SKM-1 (cell line): ENCODE results near the gene RCOR1.

Experiments used
- DNase-seq: peaks from one replicate; lab custom pipeline; 2025; ENCODE audit not compliant: unreplicated experiment; lab: John Stamatoyannopoulos, UW

RCOR1 gene

DNA sequence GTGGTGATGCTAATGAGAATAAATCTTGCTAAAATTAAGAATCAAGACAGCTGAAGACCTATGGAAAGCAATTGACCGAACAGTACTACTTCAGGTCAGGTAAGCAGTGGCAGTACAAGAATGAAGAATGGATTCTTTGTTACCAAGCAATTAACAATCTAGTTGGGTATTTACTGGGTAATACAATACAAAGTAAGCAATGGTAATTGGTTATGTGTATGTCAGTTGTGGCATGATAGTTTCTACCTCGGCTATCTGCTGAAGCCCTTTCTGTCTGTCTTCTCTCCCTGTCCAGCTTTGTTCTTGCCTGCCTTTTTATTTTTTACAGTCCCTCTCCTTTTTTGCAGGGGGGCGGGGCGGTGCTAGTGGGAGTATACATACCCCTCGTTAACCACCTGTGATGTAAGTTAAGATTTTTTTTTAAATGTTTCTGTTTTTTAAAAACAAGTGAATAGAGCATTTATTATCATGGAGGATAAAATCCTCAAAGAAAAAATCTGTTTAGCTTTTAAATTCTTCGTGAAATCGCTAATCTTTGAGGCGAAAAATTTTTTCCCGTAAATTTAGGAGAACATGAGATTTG, 75.9 kb downstream of the RCOR1 start:
- no peak for DNase-seq

DNA sequence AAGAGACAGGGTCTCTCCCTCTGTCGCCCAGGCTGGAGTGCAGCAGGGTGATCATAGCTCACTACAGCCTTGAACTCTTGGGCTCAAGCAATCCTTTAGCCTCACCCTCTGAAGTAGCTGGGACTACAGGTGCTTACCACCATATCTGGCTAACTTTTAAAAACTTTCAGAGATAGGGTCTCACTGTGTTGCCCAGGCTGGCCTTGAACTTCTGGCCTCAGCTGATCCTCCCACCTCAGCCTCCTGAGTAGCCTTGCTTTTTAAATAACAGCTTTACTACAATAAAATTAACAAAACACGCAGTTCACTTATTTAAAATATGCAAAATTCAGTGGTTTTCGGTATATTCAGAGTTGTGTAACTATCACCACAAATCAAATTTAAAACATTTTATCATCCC, 79.0 kb downstream of the RCOR1 start:
- no peak for DNase-seq

DNA sequence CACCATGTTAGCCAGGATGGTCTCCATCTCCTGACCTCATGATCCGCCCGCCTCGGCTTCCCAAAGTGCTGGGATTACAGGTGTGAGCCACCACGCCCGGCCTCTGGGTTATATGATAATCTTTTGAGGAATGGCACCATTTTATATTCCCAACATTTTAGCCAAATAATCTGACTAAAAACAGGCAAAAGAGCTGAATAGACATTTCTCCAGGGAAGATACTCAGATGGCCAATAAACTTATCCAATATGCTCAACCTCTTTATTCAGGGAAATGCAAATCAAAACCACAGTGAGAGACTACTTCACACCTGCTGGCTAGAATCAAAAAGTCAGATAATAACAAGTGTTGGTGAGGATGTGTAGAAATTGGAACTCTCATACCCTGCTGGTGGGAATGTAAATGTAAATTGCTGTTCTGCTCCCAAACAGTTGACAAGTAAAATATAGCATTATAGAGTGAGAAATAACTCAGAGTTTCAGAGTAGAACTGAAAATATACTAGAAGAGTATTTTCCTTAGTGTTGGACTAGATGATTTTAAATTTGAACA, 80.0 kb downstream of the RCOR1 start:
- no peak for DNase-seq

DNA sequence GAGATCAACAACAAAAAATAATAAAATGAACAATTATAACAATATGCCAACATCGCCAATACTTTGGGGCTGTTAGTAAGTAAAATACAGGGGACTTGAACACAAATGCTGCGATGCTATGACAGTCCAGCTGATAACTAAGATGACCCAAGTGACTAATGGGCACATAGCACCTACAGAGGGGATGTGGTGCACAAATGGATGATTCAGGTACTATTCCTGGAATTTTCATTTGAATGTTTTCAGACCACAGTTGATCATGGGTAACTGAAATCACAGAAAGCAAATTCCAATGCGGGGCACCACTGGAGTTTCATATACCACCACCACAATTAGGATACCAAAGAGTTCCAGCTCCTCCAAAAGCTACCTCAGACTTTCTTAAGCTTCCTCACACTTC, 82.9 kb downstream of the RCOR1 start:
- no peak for DNase-seq

DNA sequence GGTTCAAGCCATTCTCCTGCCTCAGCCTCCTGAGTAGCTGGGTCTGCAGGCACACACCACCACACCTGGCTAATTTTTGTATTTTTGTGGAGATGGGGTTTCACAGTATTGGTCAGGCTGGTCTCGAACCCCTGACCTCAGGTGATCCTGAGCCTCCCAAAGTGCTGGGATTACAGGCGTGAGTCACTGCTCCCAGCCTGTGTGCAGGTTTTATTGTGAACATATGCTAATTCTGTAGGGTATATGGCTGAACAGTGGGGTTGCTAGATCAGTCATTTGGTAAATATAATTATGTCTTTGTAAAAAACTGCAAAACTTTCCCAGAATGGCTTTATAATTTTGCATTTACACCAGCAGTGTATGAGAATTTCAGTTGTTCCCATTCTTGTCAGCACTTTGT, 85.9 kb downstream of the RCOR1 start:
- DNase-seq, result no peak

DNA sequence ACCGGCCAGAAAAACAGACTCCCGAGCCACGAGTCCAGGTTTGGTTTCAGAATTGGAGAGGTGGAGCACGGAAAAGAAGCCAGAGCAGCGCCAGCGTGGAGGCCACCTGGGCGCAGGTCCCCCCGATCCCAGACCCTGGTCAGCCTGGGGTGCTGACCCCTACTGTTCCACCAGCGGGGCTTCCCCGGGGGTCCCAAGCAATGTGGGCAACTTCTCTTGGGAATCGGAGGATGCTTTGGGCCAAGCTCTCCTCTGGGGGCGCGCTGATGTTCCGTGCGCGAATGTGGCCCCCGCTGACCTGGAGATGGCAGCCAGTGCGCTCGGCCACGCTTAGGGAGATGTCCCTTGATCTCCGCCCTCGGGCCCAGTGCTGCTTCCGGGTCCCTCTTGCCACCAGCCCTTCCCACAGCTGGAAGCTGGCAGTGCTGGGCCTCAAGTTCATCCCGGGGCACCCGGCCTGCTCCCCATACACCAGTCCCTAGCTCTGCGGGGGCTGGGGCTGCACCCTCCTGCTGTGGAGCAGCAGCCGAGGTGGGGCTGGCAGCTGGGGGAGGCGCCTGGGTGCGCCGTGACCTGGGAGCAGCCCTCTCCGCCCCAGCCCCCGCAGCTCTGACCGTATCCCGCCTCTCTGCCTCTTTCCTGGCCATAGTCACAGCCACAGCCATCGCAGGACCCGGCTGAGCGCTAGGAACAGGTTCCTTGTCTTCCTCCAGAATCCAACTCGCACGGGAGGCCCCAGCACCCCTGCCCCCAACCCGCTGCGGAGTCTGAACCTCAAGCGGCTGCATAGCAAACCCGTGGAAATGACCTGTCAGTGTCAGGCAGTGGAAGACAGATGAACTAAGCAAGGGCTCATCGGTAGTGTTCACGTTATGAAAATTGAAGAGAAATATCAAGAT, 91.2 kb downstream of the RCOR1 start:
- DNase-seq, result no peak

DNA sequence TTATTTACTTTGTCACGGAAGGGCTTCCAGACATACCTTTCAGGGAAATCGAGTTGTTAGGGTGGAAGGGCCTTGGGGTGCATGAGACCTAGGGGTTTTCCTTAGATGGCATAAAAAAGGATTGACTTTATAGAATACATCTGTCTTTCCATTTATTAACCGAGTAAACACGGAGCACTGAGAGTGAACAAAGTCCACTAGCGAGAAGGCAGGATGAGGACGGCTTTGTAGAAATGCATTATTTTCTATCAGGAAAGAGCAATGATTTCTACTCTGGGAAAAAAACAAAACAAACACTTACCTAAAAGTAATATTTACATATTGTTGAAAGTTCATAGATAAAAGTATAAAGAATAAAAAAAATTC, 91.8 kb downstream of the RCOR1 start:
- no peak for DNase-seq

DNA sequence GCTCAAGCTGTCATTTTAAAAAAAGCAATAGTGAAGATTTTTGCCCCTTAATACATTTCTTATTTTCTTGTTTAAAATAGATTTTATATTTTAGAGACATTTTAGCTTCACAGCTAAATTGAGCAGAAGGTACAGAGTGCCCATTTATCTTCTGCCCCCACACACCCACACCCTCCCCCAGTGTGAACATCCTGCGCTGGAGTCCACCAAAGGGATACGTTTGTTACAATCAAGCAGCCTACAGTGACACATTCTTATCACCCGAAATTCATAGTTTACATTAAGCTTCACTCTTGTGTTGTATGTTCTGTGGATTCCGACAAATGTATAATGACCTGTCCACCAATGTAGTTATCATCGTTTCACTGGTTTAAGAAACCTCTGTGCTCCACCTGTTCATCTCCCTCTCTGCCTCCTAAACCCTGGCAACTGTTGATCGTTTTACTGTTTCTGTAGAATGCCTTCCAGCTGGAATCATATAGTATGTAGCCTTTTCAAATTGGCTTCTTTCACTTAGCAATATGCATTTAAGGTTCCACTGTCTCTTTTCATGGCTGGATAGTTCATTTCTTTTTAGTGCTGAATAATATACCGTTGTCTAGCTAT, 93.8 kb downstream of the RCOR1 start:
- no peak for DNase-seq

DNA sequence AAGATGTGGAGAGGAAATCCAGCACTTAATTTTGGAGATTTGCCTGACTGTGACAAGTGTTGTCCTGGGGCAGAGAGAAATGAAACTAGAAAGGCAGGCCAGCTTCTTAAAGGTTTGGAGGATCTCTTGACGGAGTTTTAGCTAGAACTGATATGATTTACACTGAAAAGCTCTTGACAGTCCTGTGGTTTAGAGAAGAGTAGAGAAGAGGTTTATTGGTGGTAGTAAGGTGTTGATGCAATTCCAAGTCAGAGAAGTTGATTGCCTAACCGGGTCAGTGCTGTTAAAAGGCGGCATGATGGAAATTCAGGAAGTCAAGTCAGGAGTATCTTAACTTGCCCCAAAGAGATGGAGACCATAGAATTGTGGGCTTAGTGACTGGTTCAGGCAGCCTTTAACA, 95.8 kb downstream of the RCOR1 start:
- DNase-seq, result peak; percentile 48

DNA sequence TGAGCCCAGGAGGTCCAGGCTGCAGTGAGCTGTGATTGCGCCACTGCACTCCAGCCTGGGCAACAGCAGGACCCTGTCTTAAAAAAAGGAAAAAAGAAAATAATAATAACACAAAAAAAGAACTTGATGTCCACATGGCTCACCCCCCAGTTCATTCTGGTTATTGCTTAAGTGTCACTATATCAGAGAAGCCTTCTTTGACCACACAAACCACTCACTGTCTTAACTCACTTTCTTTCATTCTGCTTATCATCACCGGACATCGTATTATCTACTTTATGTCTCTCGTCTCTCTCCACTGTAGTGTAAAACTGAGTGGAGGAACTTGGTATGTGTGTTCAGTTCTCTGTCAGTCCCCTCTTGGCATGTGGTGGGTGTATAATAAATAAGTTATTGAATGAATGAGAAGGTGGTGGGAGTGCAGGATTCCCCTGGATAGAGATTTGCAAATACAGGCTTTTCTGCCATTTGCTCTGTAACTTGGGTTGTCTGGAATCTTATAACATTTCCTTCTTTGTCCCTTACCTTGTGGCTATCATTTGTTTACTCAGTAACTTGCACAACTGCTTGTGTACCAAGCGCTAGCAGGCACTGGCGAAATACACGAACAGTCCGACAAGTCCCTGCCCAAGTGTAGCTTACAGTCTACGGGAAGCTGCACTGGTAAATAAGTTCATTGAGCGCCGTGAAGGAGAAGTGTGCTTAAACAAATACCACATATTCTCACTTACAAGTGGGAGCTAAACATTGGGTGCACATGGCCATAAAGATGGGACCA, 98.2 kb downstream of the RCOR1 start:
- DNase-seq, result no peak

DNA sequence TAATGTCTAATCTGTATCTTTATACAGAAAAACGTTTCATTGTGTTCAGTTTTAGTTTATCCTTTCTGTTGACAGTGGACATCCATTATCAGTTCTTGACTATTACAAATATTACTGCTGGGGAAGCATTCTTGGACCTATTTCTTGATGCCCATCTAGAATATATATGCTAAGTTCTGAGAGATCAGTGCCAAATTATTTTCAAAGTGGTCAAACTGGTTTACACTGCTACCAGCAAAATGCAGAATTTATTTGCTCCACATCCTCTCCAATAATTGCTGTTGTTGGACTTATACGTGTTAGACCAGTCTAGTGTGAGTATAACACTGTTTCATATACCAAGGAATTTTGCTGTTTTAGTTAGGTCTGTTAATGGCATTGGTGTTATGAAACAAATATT, 99.3 kb downstream of the RCOR1 start:
- no peak for DNase-seq

DNA sequence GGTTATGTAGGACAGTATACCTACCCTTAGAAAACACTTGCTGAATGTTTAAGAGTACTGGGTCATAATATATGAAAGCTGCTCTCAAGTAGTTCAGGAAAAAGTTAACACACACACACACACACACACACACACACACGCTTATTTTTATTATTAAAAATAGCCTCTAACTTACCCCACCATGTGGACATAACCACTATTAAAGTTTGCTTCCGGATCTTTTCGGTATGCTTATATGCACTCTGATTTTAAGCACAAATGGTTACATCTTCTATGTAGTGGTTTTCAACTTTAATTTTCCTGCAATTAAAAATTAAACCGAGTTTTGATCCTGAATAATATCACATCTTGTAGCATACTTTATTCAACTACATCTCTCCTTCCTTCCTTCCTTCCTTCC, 99.9 kb downstream of the RCOR1 start:
- no peak for DNase-seq

DNA sequence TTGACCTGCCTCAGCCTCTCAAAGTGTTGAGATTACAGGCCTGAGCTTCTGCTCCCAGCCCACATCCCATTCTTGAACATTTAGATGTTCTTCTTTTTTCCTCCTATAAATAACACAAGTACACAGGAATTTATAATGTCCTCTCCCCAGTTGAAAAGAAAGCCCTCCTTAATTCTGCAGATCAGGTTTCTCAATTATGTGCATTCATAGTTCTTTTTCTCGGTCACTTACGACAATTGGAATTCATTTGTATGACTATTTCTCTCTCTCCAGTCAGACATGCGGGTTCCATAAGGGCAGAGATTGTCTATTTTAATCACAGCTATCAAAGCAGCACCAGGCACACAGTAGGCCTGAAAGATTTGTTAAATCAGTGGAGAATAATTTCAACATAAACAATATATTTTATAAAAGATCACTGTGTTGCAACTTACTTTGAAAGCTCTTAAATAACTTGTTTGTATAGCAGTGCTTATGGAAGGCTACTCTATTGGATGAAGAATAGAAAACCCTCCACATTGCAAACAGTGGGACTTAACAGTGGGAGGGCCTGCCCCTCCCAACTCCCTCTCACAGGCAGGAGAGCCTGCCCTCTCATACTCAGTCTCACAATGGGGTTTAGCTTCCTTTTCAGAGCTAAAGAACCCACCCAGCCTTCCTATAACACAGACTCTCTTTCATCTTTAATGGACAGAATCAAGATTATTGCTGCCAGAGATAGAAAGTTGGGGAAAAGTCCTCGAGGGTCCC, 100.7 kb downstream of the RCOR1 start:
- no peak for DNase-seq

DNA sequence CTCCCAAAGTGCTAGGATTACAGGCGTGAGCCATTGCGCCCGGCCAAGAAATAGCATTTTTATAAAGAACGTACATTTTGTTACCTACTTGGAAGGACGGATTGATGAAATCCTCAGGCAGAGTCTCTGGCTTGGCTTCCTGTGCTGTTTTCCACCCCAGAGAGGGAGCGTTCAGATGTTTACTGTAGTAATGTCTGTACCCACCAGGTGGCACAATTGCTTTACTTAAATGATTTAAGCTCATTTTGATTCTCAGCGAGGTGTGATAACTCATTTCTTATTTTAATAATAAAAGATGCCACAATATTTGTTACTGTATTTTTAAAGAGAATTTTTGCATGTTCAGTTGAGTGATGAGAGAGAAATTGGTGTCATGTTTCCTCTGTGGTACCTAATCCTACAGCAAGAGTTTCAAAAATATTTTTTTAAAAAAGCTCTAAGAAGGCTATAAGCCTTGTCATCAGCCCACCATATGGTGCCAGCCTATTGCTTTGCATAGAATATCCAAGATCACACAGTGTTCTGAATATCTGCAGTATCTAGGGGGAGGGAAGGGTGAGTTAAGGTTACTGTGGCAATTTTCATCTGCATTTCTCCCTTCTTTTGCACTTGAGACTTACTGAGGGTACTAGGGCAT, 102.2 kb downstream of the RCOR1 start:
- peak; percentile 3 for DNase-seq

DNA sequence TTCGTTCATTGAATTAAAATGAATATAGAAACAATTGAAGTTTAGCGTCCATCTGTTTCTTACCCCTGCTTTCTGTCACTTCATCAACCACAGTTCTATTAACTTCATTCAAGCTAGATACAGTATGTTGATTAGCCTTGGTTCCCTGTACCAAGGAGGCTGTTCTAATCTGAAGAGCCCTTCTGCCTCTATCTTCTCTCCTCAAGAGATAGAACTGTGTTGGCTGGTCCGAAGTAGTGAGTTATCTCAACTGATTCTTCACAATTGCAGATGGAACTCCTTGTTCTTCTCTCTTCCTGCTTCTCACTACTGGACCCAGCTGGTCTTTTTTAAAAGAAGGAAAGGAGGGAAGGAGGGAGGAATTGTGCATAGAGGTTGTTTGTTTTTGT, 102.7 kb downstream of the RCOR1 start:
- DNase-seq, result no peak

DNA sequence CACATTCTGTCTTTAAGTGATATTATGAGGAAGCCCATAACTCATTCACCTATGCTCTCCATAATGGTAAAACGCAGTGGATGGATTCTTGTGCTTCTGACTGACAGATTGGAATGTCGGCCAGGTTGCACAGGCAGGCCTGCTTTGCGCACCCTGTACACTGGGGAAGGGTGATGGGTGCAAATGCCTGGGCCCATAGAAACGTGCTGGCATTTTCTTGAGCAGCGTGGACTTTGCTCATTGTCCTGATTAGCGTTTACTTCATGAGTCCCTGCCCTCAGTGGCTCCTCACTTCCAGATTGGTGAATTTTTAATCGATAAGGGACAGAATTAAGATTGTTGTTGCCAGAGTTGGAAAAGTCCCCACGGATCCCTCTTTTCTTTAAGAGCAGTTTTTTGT, 103.9 kb downstream of the RCOR1 start:
- DNase-seq, result no peak

DNA sequence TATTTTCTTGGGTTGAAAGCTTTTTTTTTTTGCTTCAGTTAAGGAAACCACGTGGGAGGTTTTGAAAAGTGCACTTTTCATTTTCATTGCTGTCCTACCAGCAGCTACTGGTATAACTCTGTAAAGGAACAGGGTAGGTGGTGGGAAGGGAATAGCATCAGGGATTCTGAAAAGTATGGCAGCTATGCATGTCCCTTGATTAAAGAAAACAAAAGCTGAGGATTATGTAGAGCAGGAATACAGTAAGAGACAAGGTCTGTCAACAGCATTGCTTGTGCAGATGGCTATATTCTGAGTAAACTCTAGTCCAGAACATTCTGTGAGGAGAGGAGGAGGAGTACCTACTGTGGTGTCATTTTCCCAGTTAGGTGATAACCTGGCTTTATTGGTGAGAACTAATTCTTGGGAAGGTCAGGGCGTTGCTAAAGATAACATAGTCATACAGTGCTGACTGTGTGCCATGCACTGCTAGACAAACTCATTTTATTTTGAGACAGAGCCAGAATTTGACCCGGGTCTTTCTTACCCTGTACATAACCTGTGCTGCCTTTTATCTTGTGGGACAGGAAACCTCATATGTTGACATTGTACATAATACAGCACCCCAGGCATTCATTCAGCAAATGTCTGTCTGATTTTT, 104.5 kb downstream of the RCOR1 start:
- no peak for DNase-seq

DNA sequence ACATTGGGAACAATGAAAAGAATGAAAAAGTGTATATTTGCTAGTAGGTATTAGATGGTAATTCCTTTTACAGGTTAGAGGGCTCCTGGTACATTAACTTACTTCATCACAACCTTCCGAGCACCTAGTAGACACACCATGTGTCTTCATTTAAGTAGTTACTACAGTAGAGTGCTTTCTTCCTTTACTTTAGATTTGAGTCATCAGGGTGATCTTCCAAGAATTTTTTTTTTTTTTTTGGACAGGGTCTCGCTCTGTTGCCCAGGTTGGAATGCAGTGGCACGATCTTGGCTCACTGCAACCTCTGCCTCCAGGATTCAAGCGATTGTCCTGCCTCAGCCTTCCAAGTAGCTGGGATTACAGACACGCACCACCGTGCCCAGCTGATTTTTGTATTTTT, 105.1 kb downstream of the RCOR1 start:
- no peak for DNase-seq

DNA sequence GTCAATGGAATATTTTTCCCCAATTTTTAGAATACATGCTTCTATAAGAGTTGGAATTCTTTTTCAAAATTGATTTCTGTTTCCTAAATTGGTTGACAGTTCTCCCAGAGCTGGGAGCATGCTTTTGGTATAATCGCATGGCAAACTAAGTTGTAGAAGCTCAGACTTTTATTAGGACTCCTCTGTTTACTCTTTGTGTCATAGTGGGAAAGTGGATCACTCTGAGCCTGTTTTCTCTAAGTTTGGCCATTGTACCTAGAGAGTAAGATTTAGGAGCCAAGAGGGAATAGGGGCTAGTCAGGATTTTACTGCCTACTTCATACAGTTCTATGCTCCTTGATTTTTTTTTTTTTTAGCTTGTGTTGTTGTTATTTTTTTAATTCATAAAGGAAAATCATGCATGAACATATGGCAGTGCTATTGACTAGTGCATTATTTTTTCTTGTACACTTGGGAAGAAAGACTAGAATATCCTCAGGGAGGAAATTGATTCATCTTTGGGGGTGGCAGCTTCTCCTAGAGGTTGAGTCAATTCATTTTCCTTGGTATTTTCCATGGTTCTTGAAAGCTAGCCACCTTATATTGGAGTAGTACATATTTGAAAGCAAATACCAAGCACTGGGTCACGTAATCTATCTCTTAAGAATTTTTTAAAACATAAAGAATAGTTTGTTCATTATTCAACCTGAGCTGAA, 107.1 kb downstream of the RCOR1 start:
- DNase-seq, result no peak
